NCI-H2029 treated with DMSO at 0.1 percent for 48 hours (cell line): ENCODE measurements around the gene UBE2QL1.
A peak's percentile ranks its signal among the peaks of the same experiment; 100 is the strongest.
"Not testable (repeated sequence)": the region's sequence is repeated elsewhere in the genome, so short reads cannot be mapped to it uniquely, and the experiment has no call there.

ENCODE experiments used
- DNase-seq: peaks from one replicate; lab custom pipeline; 2025; lab: John Stamatoyannopoulos, UW

The UBE2QL1 gene

DNA sequence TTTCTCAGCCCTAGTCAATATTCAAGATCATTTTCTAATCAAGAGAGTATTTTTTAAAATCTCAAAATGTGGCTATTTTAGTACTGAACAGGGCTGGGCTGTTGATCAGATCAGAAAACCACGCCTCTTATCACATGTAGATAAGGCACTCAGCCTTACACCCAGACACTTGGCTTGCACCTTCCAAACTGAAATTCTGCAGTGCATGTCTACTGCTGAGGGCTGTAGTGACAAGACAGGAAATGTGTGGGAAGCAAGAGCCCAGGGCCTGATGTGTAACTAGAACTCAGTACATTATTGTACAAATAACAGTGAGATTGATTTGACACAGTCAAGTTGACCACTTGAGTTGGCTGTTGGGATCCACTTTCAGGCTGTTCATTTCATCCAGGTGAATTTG lies 48.6 kb downstream of the UBE2QL1 start:
- DNase-seq: peak; percentile 11

- DNase-seq: no peak
Measured at GRCh38 chr5:6498968-6499367, 50.3 kb downstream of the UBE2QL1 start.

DNA sequence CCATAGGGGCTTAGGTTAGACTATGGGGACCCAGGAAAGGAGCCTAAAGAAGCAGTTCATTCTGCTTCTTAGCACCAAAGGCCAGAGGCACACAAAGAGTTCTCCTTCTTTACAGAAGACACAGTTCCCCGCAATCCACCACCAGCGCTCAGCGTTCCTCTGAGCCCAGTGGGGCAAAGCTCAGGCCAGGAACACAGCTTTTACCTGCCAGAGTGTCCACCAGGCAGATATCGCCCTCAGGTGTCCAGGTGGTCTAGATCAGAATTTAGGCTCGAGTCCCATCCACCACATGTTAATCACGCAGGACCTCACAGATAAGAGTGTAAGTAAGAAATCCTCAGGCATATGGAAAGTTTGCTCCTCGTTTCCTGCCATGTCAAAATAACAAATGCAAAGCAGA lies 53.0 kb downstream of the UBE2QL1 start:
- DNase-seq: no peak

GRCh38 chr5:6502421-6502820 lies 53.8 kb downstream of the UBE2QL1 start:
- no peak for DNase-seq

DNA sequence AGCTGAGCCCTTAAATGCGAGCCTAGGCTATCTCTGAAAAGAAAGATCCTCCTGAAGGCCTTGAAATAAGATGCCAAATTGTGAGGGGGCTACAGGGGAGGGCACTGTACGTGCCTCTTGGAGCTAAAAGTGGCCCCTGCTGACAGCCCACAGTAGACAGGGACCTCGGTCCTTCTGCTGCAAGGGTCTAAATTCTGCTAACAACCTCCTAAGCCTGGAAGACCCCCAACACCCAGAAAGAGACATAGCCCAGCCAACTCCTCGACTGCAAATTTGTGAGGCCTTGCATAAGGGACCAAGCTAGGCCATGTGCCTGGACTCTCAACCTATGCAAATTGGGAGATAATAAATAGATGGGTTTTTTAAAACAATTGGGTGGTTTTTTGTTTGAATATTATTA lies 54.7 kb downstream of the UBE2QL1 start:
- no peak for DNase-seq

GRCh38 chr5:6504677-6505415 lies 56.2 kb downstream of the UBE2QL1 start:
- peak; percentile 15 for DNase-seq

GRCh38 chr5:6505416-6505755 lies 56.7 kb downstream of the UBE2QL1 start:
- no peak for DNase-seq

- no peak for DNase-seq
Measured at GRCh38 chr5:6505783-6506557, 57.3 kb downstream of the UBE2QL1 start.

DNA sequence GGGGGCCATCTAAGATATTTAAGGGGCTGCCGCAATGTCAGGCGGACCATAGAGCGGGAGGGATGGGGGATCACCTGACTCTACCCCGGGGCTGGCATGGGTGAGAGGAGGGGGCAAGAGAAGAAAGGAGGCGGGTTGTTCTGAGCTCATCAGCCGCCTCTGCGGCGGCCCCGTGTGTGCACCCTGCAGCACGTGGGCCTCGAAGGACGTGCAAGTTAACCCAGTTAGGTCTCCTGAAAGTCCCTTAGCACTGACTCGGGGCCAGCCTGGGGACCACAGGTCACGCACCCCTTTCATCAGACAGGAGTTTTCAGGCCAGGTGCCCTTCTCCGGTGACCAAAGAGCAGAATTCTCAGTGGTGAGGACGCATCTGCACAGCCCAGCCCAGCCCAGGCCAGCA lies 58.0 kb downstream of the UBE2QL1 start:
- DNase-seq: no peak

DNA sequence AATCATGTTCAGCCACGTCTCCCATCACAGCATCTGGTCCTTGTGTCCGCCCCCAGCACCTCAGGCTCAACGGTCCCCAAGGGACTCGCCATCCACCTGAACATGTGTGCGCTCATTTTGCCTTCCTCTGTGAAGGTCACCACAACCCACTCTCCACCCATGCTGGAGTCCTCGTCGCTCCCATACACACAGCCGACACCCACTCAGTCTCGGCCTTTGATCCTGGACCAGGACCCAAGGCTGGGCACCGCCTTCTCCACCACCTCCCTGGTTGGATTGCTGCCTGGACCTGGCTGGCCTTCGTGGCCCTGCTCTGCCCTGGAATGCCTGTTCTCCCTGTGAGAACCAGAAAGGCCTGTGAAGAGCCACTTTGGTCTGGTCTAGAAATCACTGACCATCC lies 60.3 kb downstream of the UBE2QL1 start:
- DNase-seq: no peak

DNA sequence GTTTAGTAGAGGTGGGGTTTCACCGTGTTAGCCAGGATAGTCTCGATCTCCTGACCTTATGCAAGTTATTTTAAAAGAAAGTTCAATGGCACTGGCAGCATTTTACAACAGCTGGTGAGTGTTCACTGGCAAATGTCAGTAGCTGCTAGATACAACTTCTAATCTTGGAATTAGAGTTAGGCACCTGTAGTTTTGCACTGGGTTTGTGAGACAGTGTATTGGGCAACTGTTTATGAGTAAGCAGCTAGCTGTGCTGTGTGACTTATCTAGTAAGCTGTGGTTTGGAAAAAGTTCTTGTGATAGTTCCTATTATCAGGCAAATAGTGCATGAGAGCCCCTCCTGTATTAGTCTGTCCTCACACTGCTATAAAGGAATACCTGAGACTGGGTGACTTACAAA lies 61.5 kb downstream of the UBE2QL1 start:
- no peak for DNase-seq

DNA sequence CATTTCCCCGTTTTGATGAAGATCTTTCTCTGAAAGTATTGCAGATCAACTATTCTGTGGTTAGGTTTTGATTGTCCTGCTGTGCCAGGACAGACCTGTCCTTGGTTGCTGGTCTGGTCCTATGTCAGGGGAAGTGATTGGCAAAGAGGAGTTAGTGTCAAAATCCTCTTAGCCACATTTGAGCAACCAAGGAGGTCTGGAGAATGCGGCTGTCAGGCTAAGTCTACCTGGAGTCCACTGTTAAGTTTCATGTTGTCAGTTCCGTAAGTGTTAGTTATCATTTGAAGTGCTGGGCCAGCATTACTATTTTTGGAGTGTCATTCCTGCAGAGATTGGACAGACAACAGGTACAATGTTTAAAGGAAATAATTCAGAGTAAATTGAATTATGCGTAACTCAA lies 62.3 kb downstream of the UBE2QL1 start:
- DNase-seq: no peak

DNA sequence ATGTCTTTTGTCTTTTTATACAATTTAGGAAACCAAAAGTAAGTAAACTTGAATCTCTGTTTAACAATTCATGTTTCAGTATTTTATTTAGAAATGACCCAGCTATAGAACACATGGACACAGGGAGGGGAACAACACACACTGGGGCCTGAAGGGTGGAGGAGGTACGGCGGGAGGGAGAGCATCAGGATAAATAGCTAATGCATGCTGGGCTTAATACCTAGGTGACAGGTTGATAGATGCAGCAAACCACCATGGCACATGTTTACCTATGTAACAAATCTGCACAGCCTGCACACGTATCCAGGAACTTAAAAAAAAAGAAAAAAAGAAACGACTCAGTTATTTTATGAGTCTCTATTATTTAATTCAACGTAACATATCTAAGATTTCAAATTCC lies 67.2 kb downstream of the UBE2QL1 start:
- not testable (repeated sequence) for DNase-seq

DNA sequence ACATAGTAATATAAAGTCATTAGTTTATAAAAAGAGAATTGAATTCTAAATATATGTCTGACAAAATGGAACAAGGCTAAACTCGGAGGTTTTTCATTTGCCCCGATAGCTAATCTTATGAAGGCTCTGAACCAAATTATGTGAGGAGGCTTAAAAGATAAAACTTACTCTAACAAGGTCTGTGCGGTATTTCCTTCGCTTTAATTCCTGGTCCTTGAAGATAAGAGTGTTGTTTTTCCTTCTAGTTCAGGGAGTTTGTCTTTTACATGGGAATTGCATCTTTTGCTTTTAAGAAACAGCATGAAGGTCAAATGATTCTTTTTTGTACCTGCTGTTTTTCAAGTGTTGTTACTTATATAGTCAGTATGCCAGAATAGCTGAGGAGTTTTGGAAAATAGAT lies 68.2 kb downstream of the UBE2QL1 start:
- no peak for DNase-seq

DNA sequence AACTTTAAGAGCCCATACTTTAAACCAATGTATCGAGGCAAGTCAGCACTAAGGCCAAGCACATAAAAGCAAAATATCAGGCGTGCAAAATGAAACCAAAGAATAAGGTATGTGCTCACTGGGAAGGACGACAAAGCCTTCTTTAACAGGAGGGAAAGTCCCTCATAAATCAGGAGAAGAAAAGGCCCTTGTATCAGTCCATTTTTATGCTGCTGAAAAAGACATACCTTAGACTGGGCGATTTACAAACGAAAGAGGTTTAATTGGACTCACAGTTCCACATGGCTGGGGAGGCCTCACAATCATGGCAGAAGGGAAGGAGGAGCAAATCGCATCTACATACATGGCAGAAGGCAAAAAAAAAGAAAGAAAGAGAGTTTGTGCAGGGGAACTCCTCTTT lies 68.9 kb downstream of the UBE2QL1 start:
- no peak for DNase-seq

DNA sequence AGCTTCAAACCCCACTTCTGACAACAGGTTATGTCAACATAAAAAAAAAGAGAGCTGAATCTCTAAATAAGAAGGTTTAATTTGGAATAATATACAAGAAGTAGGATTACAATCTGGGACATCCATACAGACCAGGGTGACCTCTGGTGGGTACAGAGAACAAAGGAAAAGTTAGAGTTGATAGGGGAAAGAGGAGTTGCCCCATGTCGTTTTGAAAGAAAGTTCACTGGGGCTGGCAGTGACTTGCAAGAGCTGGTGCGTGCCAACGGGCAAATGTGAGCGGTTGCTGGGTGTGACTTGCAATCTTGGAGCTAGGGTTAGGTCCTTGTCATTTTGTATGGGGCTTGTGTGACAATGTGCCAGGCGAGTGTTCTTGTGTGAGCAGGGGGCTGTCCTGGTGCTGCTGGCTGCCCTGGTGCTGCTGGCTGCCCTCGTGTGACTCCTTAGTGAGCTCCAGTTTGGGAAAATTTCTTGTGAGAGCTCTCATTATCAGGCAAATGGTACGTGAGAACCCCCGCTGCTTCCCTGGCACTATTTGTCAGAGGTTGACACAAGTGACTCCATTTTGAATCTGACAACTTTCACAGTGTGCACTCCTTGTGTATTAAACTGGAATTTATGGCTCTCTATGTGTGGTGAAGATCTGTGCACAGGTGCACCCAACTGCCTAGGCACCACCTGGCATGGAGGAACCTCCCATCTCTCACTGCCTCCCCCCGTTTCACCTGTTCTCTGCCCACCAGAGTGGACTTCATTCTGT lies 69.8 kb downstream of the UBE2QL1 start:
- no peak for DNase-seq

GRCh38 chr5:6520201-6520600 lies 71.5 kb downstream of the UBE2QL1 start:
- DNase-seq: no peak

GRCh38 chr5:6522331-6522730 lies 73.7 kb downstream of the UBE2QL1 start:
- no peak for DNase-seq

DNA sequence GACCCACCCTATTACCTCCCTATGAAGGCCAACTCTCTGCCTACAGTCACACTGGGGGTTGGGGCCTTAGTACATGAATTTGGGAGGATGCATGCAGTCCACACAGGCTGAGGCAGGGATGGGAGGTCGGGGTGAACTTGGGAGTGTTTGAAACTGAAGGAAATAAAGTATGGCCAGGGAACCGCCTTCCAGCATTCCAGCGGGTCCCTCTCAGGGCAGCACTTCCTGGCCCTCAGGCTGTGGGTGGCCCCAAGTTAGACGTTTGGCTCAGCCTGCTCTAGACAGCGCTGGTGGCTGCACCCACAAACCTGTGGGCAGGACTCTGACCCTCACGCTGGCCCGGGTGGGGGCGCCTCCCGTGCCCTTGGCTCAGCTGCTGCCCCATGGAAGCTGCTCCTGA lies 74.3 kb downstream of the UBE2QL1 start:
- no peak for DNase-seq

GRCh38 chr5:6525422-6525821 lies 76.8 kb downstream of the UBE2QL1 start:
- no peak for DNase-seq

DNA sequence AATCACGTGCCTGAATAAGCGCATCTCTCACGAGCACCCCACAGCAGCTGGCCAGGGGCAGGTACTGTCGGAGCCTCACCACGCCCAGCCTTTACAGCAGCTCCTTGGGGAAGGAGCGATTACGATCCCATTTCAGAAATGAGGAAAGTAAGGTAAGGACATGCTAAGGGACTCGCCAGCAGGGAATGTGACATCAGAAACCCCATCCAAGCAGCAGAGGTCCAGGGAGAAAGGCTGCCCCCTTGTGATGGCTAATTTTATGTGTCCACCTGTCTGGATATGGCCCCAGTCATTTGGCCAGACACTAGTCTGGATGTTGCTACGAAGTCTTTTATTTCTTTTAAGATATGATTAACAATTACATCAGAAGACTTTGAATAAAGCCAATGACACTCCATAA lies 77.3 kb downstream of the UBE2QL1 start:
- DNase-seq: peak; percentile 12

GRCh38 chr5:6527749-6528455 lies 79.2 kb downstream of the UBE2QL1 start:
- DNase-seq: no peak
